PFSK-1 (cell line): ENCODE data around the gene DTWD1.

Experiments used
- SIN3A ChIP-seq: IDR thresholded peaks from 2 replicates; pipeline ENCODE4 v1.6.1; 2012; ENCODE audit warnings: mild to moderate bottlenecking, low read length, moderate library complexity, borderline replicate concordance; ENCODE audit not compliant: insufficient read depth
- TAF1 ChIP-seq: IDR thresholded peaks from 2 replicates; pipeline ENCODE4 v1.6.1; 2012; ENCODE audit warnings: low read length, control low read depth, borderline replicate concordance; ENCODE audit not compliant: insufficient read depth

GRCh38 chr15:49675041-49675440 is 54.2 kb downstream of the DTWD1 start:
- TF ChIP-seq TAF1 (no peak), SIN3A (no peak)
